K562 (cell line): ENCODE data around the gene DYNLT2. TPM values are rescaled to one million over a fixed set of nuclear protein-coding genes. Genes with fewer than 3 reads are reported as not detected.
A peak's percentile ranks its signal among the peaks of the same experiment; 100 is the strongest.

Experiments used
- BDP1 ChIP-seq: IDR thresholded peaks from 3 replicates; pipeline ENCODE4 v1.6.1; 2011; ENCODE audit not compliant: insufficient read length, insufficient read depth
- BMI1 ChIP-seq: fragments of 150-350 bp; IDR thresholded peaks from 2 replicates; pipeline ENCODE4 v1.6.1; 2014; ENCODE audit warnings: low read length
- CREM ChIP-seq: IDR thresholded peaks from 2 replicates; pipeline ENCODE4 v1.6.1; 2014; ENCODE audit warnings: antibody characterized with exemption, low read depth
- EHMT2 ChIP-seq: fragments of 450-650 bp; IDR thresholded peaks from 2 replicates; pipeline ENCODE4 v1.6.1; 2018; ENCODE audit warnings: antibody characterized with exemption
- GATA2 ChIP-seq: sonication (generic); formaldehyde crosslinking; IDR thresholded peaks from 2 replicates; pipeline ENCODE4 v1.4.0; 2020; ENCODE audit warnings: mild to moderate bottlenecking, missing genetic modification reagents
- HSF4 ChIP-seq: fragments of 250-450 bp; sonication (Bioruptor Pico); IDR thresholded peaks from 2 replicates; pipeline ENCODE4 v2.1.2; 2022; ENCODE audit warnings: mild to moderate bottlenecking, moderate library complexity, borderline replicate concordance
- ILF3 ChIP-seq: fragments of 450-650 bp; IDR thresholded peaks from 2 replicates; pipeline ENCODE4 v1.6.1; 2018; ENCODE audit warnings: antibody characterized with exemption, mild to moderate bottlenecking, moderate library complexity, borderline replicate concordance
- JUNB ChIP-seq: fragments of 450-650 bp; formaldehyde crosslinking; conservative IDR thresholded peaks from 2 replicates; pipeline ENCODE4 v1.4.0; 2020; ENCODE audit warnings: mild to moderate bottlenecking
- MCM5 ChIP-seq: fragments of 450-650 bp; IDR thresholded peaks from 2 replicates; pipeline ENCODE4 v1.6.1; 2016; ENCODE audit warnings: low read depth
- MEIS2 ChIP-seq: fragments of 450-650 bp; IDR thresholded peaks from 2 replicates; pipeline ENCODE4 v1.6.1; 2014; ENCODE audit warnings: mild to moderate bottlenecking; ENCODE audit not compliant: partially characterized antibody
- NFATC3 ChIP-seq: fragments of 450-650 bp; IDR thresholded peaks from 2 replicates; pipeline ENCODE4 v1.6.1; 2017; ENCODE audit warnings: mild to moderate bottlenecking
- PCBP1 ChIP-seq: fragments of 200-400 bp; formaldehyde crosslinking; IDR thresholded peaks from 2 replicates; pipeline ENCODE4 v1.6.1; 2018; ENCODE audit warnings: mild to moderate bottlenecking, low read depth, low read length; ENCODE audit not compliant: poor library complexity, severe bottlenecking
- RAD21 ChIP-seq, 2 experiments: fragments of 250-450 bp in 1 of 2; fragments of 450-650 bp in 1 of 2; sonication (Bioruptor Pico) in 1 of 2; formaldehyde crosslinking in 1 of 2; IDR thresholded peaks in 1 of 2; conservative IDR thresholded peaks in 1 of 2; 2 replicates each; pipeline versions ENCODE4 v1.4.0 to v1.8.0; 2020 to 2022; ENCODE audit warnings: mild to moderate bottlenecking in 2 of 2, moderate library complexity in 1 of 2
- RBM39 ChIP-seq: fragments of 200-400 bp; formaldehyde crosslinking; optimal IDR thresholded peaks from 2 replicates; pipeline ENCODE3; 2018; ENCODE audit warnings: low read depth, low read length
- SRF ChIP-seq, 2 experiments: fragments of 250-450, 450-650 bp in 1 of 2; sonication (Bioruptor Pico) in 1 of 2; sonication (generic) in 1 of 2; formaldehyde crosslinking; IDR thresholded peaks; 2 replicates each; pipeline versions ENCODE4 v1.5.0 to v1.5.1; 2020 to 2022; ENCODE audit warnings: mild to moderate bottlenecking in 1 of 2, missing genetic modification reagents in 1 of 2
- XRCC5 ChIP-seq: fragments of 200-400 bp; formaldehyde crosslinking; IDR thresholded peaks from 2 replicates; pipeline ENCODE4 v1.6.1; 2017; ENCODE audit warnings: low read depth, mild to moderate bottlenecking, low read length
- ZNF124 ChIP-seq: sonication (generic); formaldehyde crosslinking; IDR thresholded peaks from 2 replicates; pipeline ENCODE4 v1.8.1; 2022; ENCODE audit warnings: missing genetic modification reagents
- ZNF134 ChIP-seq: fragments of 250-450 bp; sonication (Bioruptor Pico); conservative IDR thresholded peaks from 2 replicates; pipeline ENCODE4 v1.4.0; 2020
- ZNF217 ChIP-seq: sonication (generic); formaldehyde crosslinking; IDR thresholded peaks from 2 replicates; pipeline ENCODE4 v1.8.0; 2022; ENCODE audit warnings: mild to moderate bottlenecking, missing genetic modification reagents
- ZNF354B ChIP-seq: fragments of 250-450 bp; sonication (Bioruptor Pico); IDR thresholded peaks from 2 replicates; pipeline ENCODE4 v1.4.0; 2020
- ZNF407 ChIP-seq: fragments of 450-650 bp; IDR thresholded peaks from 2 replicates; pipeline ENCODE4 v1.6.1; 2016; ENCODE audit warnings: low read depth
- ZNF511 ChIP-seq: sonication (generic); formaldehyde crosslinking; IDR thresholded peaks from 2 replicates; pipeline ENCODE4 v1.8.0; 2022; ENCODE audit warnings: mild to moderate bottlenecking, missing genetic modification reagents
- polyA plus RNA-seq, 8 experiments: library from polyadenylated mRNA; depleted of rRNA in 4 of 8; stranded (reverse) in 5 of 8; unstranded in 3 of 8; fragments of >200 nt; fragmentation: Nextera tagmentation in 2 of 8; fragmentation: Illumina TruSeq in 1 of 8; extraction: Ambion mirVana in 2 of 8; extraction: Trizol in 1 of 8; gene quantifications; 2 replicates each; pipeline versions ENCODE4 v1.2.1 to v1.2.3, GENCODE V29; 2011 to 2014; ENCODE audit warnings: inconsistent platforms in 1 of 8, missing spikeins in 1 of 8
- total RNA-seq, 7 experiments: library from RNA; depleted of rRNA in 6 of 7; stranded (reverse); fragments of >200 nt in 6 of 7; fragmentation: Illumina TruSeq in 2 of 7; extraction: Trizol in 2 of 7; gene quantifications; 2 replicates each; pipeline versions ENCODE4 v1.2.1 to v1.2.3, GENCODE V29; 2011 to 2021; ENCODE audit warnings: low replicate concordance in 1 of 7

Gene DYNLT2
- total and polyA plus RNA-seq, 9 of the 15 experiments (the other 6 are each of a cell fraction or from before 2014, with no cell fraction given): 2.0 to 12.8 (median 6.3) TPM

- TF ChIP-seq EHMT2 (no peak), ZNF354B (CRISPR knock-in tag) (no peak), JUNB (CRISPR knock-in tag) (no peak), PCBP1 (peak; percentile 83), XRCC5 (peak; percentile 73; the same call in 1 of the 2 replicates), ZNF124 (CRISPR knock-in tag) (no peak), MCM5 (no peak), CREM (peak; percentile 95), ZNF217 (CRISPR knock-in tag) (no peak), ZNF134 (CRISPR knock-in tag) (no peak), RAD21 (CRISPR knock-in tag; conservative IDR thresholded peaks at IDR 0.05 in 1 of 2, IDR thresholded peaks at IDR 0.05 in 1 of 2) (no peak), ZNF511 (no peak; the same call in 1 of the 2 replicates), ILF3 (no peak), MEIS2 (no peak), SRF (CRISPR knock-in tag; IDR thresholded peaks at IDR 0.05) (0 out of 4 replicates have a peak, but pooled peaks of 1 of the 2 experiments have one; percentile 39), BDP1 (no peak), GATA2 (CRISPR knock-in tag) (no peak), ZNF407 (no peak), HSF4 (CRISPR knock-in tag) (no peak), NFATC3 (no peak), RBM39 (no peak), BMI1 (no peak)
These were observed 49.2 kb downstream of the DYNLT2 start, which contains the start of the genes C6orf120 and WDR27 (continued) for GRCh38 chr6:169701954-169702839.
